Lung microvascular endothelial cell (primary cell): ENCODE results near the gene DMAC2. TPM values are rescaled to one million over a fixed set of nuclear protein-coding genes. Genes with fewer than 3 reads are reported as not detected.
"Not testable (repeated sequence)": the region's sequence is repeated elsewhere in the genome, so short reads cannot be mapped to it uniquely, and the experiment has no call there.

ENCODE experiments used
- DNase-seq, 2 donors: peaks; one replicate each; pipeline versions ENCODE4 v3.0.0 to v3.0.0-alpha.2; 2010; ENCODE audit warnings: low read depth in 2 of 2
- total RNA-seq: library from RNA; depleted of rRNA; stranded (reverse); fragments of >200 nt; gene quantifications from 2 replicates; pipeline ENCODE4 v1.2.1, GENCODE V29; 2014

Gene DMAC2
- total RNA-seq, 1 donor from 2014 or later = 36.3 TPM

- DNase-seq = no peak
Observed at GRCh38 chr19:41422955-41423354, 16.8 kb downstream of the DMAC2 start.

GRCh38 chr19:41422456-41422855 lies 17.3 kb downstream of the DMAC2 start:
- DNase-seq = no peak

- no peak for DNase-seq
Observed at GRCh38 chr19:41421973-41422372, 17.7 kb downstream of the DMAC2 start.

- no peak for DNase-seq
Observed at GRCh38 chr19:41421314-41421713, 18.4 kb downstream of the DMAC2 start.

- no peak for DNase-seq
Observed at GRCh38 chr19:41420101-41420880, 19.4 kb downstream of the DMAC2 start.

GRCh38 chr19:41416194-41416674 lies 23.5 kb downstream of the DMAC2 start:
- no peak for DNase-seq

- DNase-seq = no peak
Observed at GRCh38 chr19:41415154-41415571, 24.5 kb downstream of the DMAC2 start.

GRCh38 chr19:41414461-41414860 lies 25.3 kb downstream of the DMAC2 start:
- no peak for DNase-seq

GRCh38 chr19:41413947-41414346 lies 25.8 kb downstream of the DMAC2 start:
- no peak for DNase-seq

- no peak for DNase-seq
Observed at GRCh38 chr19:41412953-41413352, 26.8 kb downstream of the DMAC2 start.

GRCh38 chr19:41411968-41412265 lies 27.8 kb downstream of the DMAC2 start:
- no peak for DNase-seq

- no peak for DNase-seq
Observed at GRCh38 chr19:41411100-41411967, 28.4 kb downstream of the DMAC2 start.

GRCh38 chr19:41410336-41411054 lies 29.2 kb downstream of the DMAC2 start:
- no peak for DNase-seq

- peak; percentile 37 to 52 for DNase-seq
Observed at GRCh38 chr19:41409288-41409687, 30.4 kb downstream of the DMAC2 start.

GRCh38 chr19:41408846-41409245 lies 30.9 kb downstream of the DMAC2 start:
- not testable (repeated sequence) for DNase-seq

GRCh38 chr19:41408256-41408655 lies 31.5 kb downstream of the DMAC2 start:
- no peak for DNase-seq

GRCh38 chr19:41407271-41407670 lies 32.4 kb downstream of the DMAC2 start:
- DNase-seq = peak in 1 of 2 donors; percentile 76

GRCh38 chr19:41405776-41406175 lies 33.9 kb downstream of the DMAC2 start:
- DNase-seq = peak in 1 of 2 donors; percentile 6

GRCh38 chr19:41403181-41403970 lies 36.3 kb downstream of the DMAC2 start:
- DNase-seq = no peak

- peak in 1 of 2 donors; percentile 11 for DNase-seq
Observed at GRCh38 chr19:41402010-41402409, 37.7 kb downstream of the DMAC2 start.

GRCh38 chr19:41401483-41401882 lies 38.2 kb downstream of the DMAC2 start:
- peak in 1 of 2 donors; percentile 87 for DNase-seq
